HG03025 (cell line): ENCODE results near the gene SEPTIN10.

Source experiments
- ATAC-seq: cut with Tn5 transposase; IDR thresholded peaks from one replicate; pipeline ENCODE4 v1.9.1; 2021; ENCODE audit warnings: mild to moderate bottlenecking, moderate library complexity; ENCODE audit not compliant: unreplicated experiment, low FRiP score

SEPTIN10 gene

GRCh38 chr2:109501461-109501860, 112.3 kb downstream of the SEPTIN10 start:
- ATAC-seq = no peak

- ATAC-seq = no peak
Measured at GRCh38 chr2:109500910-109501309, 112.9 kb downstream of the SEPTIN10 start.

- ATAC-seq = no peak
Measured at GRCh38 chr2:109499566-109499965, 114.2 kb downstream of the SEPTIN10 start.

GRCh38 chr2:109498906-109499305, 114.9 kb downstream of the SEPTIN10 start:
- ATAC-seq = no peak

GRCh38 chr2:109497911-109498870, 115.6 kb downstream of the SEPTIN10 start:
- ATAC-seq = no peak

GRCh38 chr2:109497463-109497862, 116.3 kb downstream of the SEPTIN10 start:
- ATAC-seq = no peak

GRCh38 chr2:109494351-109494750, 119.4 kb downstream of the SEPTIN10 start:
- no peak for ATAC-seq

- no peak for ATAC-seq
Measured at GRCh38 chr2:109493176-109493935, 120.4 kb downstream of the SEPTIN10 start.
